ENCODE data around the gene CROCC2.

- TF ChIP-seq POLR2AphosphoS5 (IDR thresholded peaks at IDR 0.05) (no peak), CTCF (IDR thresholded peaks at IDR 0.05) (no peak), EP300 (IDR thresholded peaks at IDR 0.05; ENCODE audit: low read depth) (no peak), POLR2A (IDR thresholded peaks at IDR 0.05) (no peak)
These were observed 7.0 kb downstream of the CROCC2 start for GRCh38 chr2:240912878-240913809.
